DND-41 (cell line): ENCODE measurements around the gene CBR4.

ENCODE experiments used
- EZH2 ChIP-seq: IDR thresholded peaks from 3 replicates; pipeline ENCODE4 v1.6.1; 2012; ENCODE audit warnings: borderline replicate concordance, low read depth, mild to moderate bottlenecking, moderate library complexity, low read length, inconsistent platforms; ENCODE audit not compliant: severe bottlenecking
- TF ChIP-seq, protein P1 (sequence below): IDR thresholded peaks from 2 replicates; pipeline ENCODE4 v1.5.1; 2012; ENCODE audit warnings: borderline replicate concordance, low read length, moderate library complexity, mild to moderate bottlenecking; ENCODE audit not compliant: poor library complexity, severe bottlenecking; ENCODE audit errors: extremely low read depth

DNA sequence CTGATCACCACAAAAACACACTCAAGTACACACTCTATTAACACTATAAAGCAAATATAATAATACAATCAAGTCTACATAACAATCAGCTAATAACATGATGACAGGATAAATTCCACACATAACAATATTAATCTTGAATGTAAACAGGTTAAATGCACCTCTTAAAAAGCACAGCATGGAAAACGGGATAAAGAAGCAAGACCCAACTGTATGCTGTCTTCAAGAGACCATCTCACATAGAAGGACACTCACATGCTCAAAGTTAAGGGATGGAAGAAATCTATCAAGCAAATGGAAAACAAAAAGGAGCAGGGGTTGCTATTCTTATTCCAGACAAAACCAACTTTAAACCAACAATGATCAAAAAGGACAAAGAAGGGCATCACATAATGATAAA is 28.1 kb downstream of the CBR4 start:
- TF ChIP-seq, protein P1, sequence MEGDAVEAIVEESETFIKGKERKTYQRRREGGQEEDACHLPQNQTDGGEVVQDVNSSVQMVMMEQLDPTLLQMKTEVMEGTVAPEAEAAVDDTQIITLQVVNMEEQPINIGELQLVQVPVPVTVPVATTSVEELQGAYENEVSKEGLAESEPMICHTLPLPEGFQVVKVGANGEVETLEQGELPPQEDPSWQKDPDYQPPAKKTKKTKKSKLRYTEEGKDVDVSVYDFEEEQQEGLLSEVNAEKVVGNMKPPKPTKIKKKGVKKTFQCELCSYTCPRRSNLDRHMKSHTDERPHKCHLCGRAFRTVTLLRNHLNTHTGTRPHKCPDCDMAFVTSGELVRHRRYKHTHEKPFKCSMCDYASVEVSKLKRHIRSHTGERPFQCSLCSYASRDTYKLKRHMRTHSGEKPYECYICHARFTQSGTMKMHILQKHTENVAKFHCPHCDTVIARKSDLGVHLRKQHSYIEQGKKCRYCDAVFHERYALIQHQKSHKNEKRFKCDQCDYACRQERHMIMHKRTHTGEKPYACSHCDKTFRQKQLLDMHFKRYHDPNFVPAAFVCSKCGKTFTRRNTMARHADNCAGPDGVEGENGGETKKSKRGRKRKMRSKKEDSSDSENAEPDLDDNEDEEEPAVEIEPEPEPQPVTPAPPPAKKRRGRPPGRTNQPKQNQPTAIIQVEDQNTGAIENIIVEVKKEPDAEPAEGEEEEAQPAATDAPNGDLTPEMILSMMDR = no peak
- TF ChIP-seq EZH2 = no peak
